ENCODE results near the gene TENM4. TPM values are rescaled to one million over a fixed set of nuclear protein-coding genes. Genes with fewer than 3 reads are reported as not detected.

The TENM4 gene
- total and polyA plus RNA-seq, 4 donors, result 0.02 to 0.33 (median 0.14) TPM

- Histone ChIP-seq H3K4me3 (ENCODE audit: low read depth in 1 of 3, low read length in 3 of 3) (no peak overlapping the region), H3K27me3 (ENCODE audit: control insufficient read depth in 4 of 4, insufficient read depth in 4 of 4, low read length in 3 of 4) (peaks cover 0 to 14% (median 0%) of the 10 kb centered on the region in 4 donors), H3K36me3 (ENCODE audit: control insufficient read depth in 4 of 4, insufficient read depth in 3 of 4, low read depth in 1 of 4, low read length in 3 of 4) (no peaks in the 10 kb centered on the region), H3K4me1 (ENCODE audit: control insufficient read depth in 4 of 4, insufficient read depth in 4 of 4, low read length in 3 of 4) (peaks cover 0 to 2% (median 0%) of the 10 kb centered on the region in 4 donors), H3K9ac (ENCODE audit: low read depth in 1 of 2, low read length in 2 of 2) (no peak overlapping the region), H3K9me3 (ENCODE audit: control insufficient read depth in 4 of 4, low read length in 3 of 4) (no peaks in the 10 kb centered on the region), H3K27ac (ENCODE audit: low read depth in 1 of 2, low read length in 2 of 2) (no peak overlapping the region)
- TF ChIP-seq REST (IDR thresholded peaks at IDR 0.05) (no peak), HNF4A (conservative IDR thresholded peaks at IDR 0.05) (no peak), CTCF (IDR thresholded peaks at IDR 0.05; ENCODE audit: low read depth, low read length, missing input control) (no peak), JUND (IDR thresholded peaks at IDR 0.05) (no peak), NR2F2 (IDR thresholded peaks at IDR 0.05) (no peak), YY1 (IDR thresholded peaks at IDR 0.05) (no peak), GABPA (IDR thresholded peaks at IDR 0.05 in 1 of 2, conservative IDR thresholded peaks at IDR 0.05 in 1 of 2) (no peak), EGR1 (IDR thresholded peaks at IDR 0.05; ENCODE audit: low read depth in 2 of 2) (no peak), ATF3 (IDR thresholded peaks at IDR 0.05) (no peak), HNF4G (IDR thresholded peaks at IDR 0.05) (no peak), RAD21 (IDR thresholded peaks at IDR 0.05) (no peak), MAX (IDR thresholded peaks at IDR 0.05) (no peak), ZBTB33 (IDR thresholded peaks at IDR 0.05) (no peak), RXRA (IDR thresholded peaks at IDR 0.05) (no peak), TAF1 (conservative IDR thresholded peaks at IDR 0.05) (no peak)
- 72% methylated on average over 5 of the region's 5 CpGs for WGBS
- DNase-seq (ENCODE audit: low spot score), result no peak
These were observed 17.9 kb upstream of the TENM4 start for GRCh38 chr11:79458709-79459108.

- no peaks in the 10 kb centered on the region for H3K9me3 ChIP-seq (ENCODE audit: control insufficient read depth in 4 of 4, low read length in 3 of 4)
- H3K4me1 ChIP-seq (ENCODE audit: control insufficient read depth in 4 of 4, insufficient read depth in 4 of 4, low read length in 3 of 4), result peaks cover 0 to 2% (median 0%) of the 10 kb centered on the region in 4 donors
- TF ChIP-seq GABPA (IDR thresholded peaks at IDR 0.05 in 1 of 2, conservative IDR thresholded peaks at IDR 0.05 in 1 of 2) (no peak), RXRA (IDR thresholded peaks at IDR 0.05) (no peak), MAX (IDR thresholded peaks at IDR 0.05) (no peak), TAF1 (conservative IDR thresholded peaks at IDR 0.05) (no peak)
These were observed 15.7 kb upstream of the TENM4 start for GRCh38 chr11:79456501-79456900.

More at GRCh38 chr11:79456501-79456900, 15.7 kb upstream of the TENM4 start:
- H3K27ac ChIP-seq (ENCODE audit: low read depth in 1 of 2, low read length in 2 of 2), result no peak overlapping the region
- no peak overlapping the region for H3K9ac ChIP-seq (ENCODE audit: low read depth in 1 of 2, low read length in 2 of 2)
- H3K36me3 ChIP-seq (ENCODE audit: control insufficient read depth in 4 of 4, insufficient read depth in 3 of 4, low read depth in 1 of 4, low read length in 3 of 4), result no peaks in the 10 kb centered on the region
- H3K27me3 ChIP-seq (ENCODE audit: control insufficient read depth in 4 of 4, insufficient read depth in 4 of 4, low read length in 3 of 4), result peaks cover 0 to 7% (median 0%) of the 10 kb centered on the region in 4 donors
- no peak for DNase-seq (ENCODE audit: low spot score)
- whole genome bisulfite sequencing, result 45% methylated on average over 4 of the region's 4 CpGs
- H3K4me3 ChIP-seq (ENCODE audit: low read depth in 1 of 3, low read length in 3 of 3), result no peak overlapping the region
